GM23248 (cell line): ENCODE results near the gene ZNF683.

Experiments used
- EZH2 ChIP-seq: fragments of 200-600 bp; sonication (generic); IDR thresholded peaks from 2 replicates; pipeline ENCODE4 v1.6.1; 2018; ENCODE audit warnings: antibody characterized with exemption, mild to moderate bottlenecking; ENCODE audit not compliant: insufficient read depth, poor library complexity, severe bottlenecking
- EZH2phosphoT487 ChIP-seq: fragments of 200-600 bp; sonication (generic); IDR thresholded peaks from 2 replicates; pipeline ENCODE4 v1.6.1; 2018; ENCODE audit warnings: antibody characterized with exemption, moderate library complexity, mild to moderate bottlenecking, low read depth; ENCODE audit not compliant: insufficient read depth

- TF ChIP-seq EZH2phosphoT487 (no peak), EZH2 (no peak)
These were observed 50.6 kb downstream of the ZNF683 start for GRCh38 chr1:26322042-26322331.
